H9 (cell line): Measurements from ENCODE around the gene SFI1. TPM values are rescaled to one million over a fixed set of nuclear protein-coding genes. Genes with fewer than 3 reads are reported as not detected.
A peak's percentile ranks its signal among the peaks of the same experiment; 100 is the strongest.

Experiments
- DNase-seq: peaks from one replicate; pipeline ENCODE4 v3.0.0-alpha.2; 2017
- H2AFZ ChIP-seq: one replicate; pipeline ENCODE4 v1.6.1; 2013; ENCODE audit warnings: mild to moderate bottlenecking, low read length, control low read depth, moderate library complexity
- H2AK5ac ChIP-seq: 2 replicates; pipeline ENCODE4 v1.6.1; 2013; ENCODE audit warnings: low read length, control low read depth, mixed read lengths; ENCODE audit not compliant: insufficient read length
- H2BK120ac ChIP-seq: one replicate; pipeline ENCODE4 v1.6.1; 2013; ENCODE audit warnings: low read depth, mild to moderate bottlenecking, low read length, control low read depth, inconsistent platforms; ENCODE audit not compliant: poor library complexity, severe bottlenecking
- H2BK12ac ChIP-seq: 2 replicates; pipeline ENCODE4 v1.6.1; 2013; ENCODE audit warnings: low read length, control low read depth, mixed read lengths, low read depth; ENCODE audit not compliant: insufficient read length
- H2BK15ac ChIP-seq: 2 replicates; pipeline ENCODE4 v1.6.1; 2013; ENCODE audit warnings: low read depth, low read length, control low read depth
- H2BK20ac ChIP-seq: one replicate; pipeline ENCODE4 v1.6.1; 2013; ENCODE audit warnings: low read depth, mild to moderate bottlenecking, low read length, control low read depth, inconsistent platforms; ENCODE audit not compliant: poor library complexity, severe bottlenecking
- H2BK5ac ChIP-seq: 2 replicates; pipeline ENCODE4 v1.6.1; 2013; ENCODE audit warnings: low read length, control low read depth, mixed read lengths; ENCODE audit not compliant: insufficient read length
- H3K14ac ChIP-seq: 2 replicates; pipeline ENCODE4 v1.6.1; 2013; ENCODE audit warnings: low read length, control low read depth; ENCODE audit not compliant: insufficient read depth
- H3K18ac ChIP-seq: 2 replicates; pipeline ENCODE4 v1.6.1; 2013; ENCODE audit warnings: low read depth, mild to moderate bottlenecking, mixed read lengths, low read length, control low read depth; ENCODE audit not compliant: insufficient read length
- H3K23ac ChIP-seq: 2 replicates; pipeline ENCODE4 v1.6.1; 2013; ENCODE audit warnings: low read length, control low read depth, mixed read lengths, low read depth; ENCODE audit not compliant: insufficient read length
- H3K23me2 ChIP-seq: 2 replicates; pipeline ENCODE4 v1.6.1; 2013; ENCODE audit warnings: low read depth, mild to moderate bottlenecking, mixed read lengths, low read length, control low read depth; ENCODE audit not compliant: insufficient read length, poor library complexity, severe bottlenecking
- H3K27ac ChIP-seq: 2 replicates; pipeline ENCODE4 v1.5.1; 2013; ENCODE audit warnings: low read length, control low read depth, mixed read lengths, low read depth; ENCODE audit not compliant: insufficient read length
- H3K27me3 ChIP-seq: 2 replicates; pipeline ENCODE4 v1.6.1; 2013; ENCODE audit warnings: low read length, control low read depth, inconsistent platforms; ENCODE audit not compliant: insufficient read depth
- H3K4ac ChIP-seq: 2 replicates; pipeline ENCODE4 v1.6.1; 2013; ENCODE audit warnings: low read depth, mild to moderate bottlenecking, control low read depth, inconsistent platforms, low read length, moderate library complexity
- H3K4me1 ChIP-seq: 2 replicates; pipeline ENCODE4 v1.6.1; 2013; ENCODE audit warnings: low read length, control low read depth, inconsistent platforms; ENCODE audit not compliant: insufficient read depth
- H3K4me2 ChIP-seq: 2 replicates; pipeline ENCODE4 v1.6.1; 2013; ENCODE audit warnings: low read length, control low read depth, mixed read lengths; ENCODE audit not compliant: insufficient read length, insufficient read depth
- H3K56ac ChIP-seq: 2 replicates; pipeline ENCODE4 v1.6.1; 2013; ENCODE audit warnings: low read depth, mild to moderate bottlenecking, mixed read lengths, low read length, control low read depth; ENCODE audit not compliant: insufficient read length
- H3K79me1 ChIP-seq: 2 replicates; pipeline ENCODE4 v1.6.1; 2013; ENCODE audit warnings: low read depth, mild to moderate bottlenecking, moderate library complexity, low read length, control low read depth, inconsistent platforms; ENCODE audit not compliant: insufficient read depth, poor library complexity, severe bottlenecking
- H3K79me2 ChIP-seq: 2 replicates; pipeline ENCODE4 v1.6.1; 2013; ENCODE audit warnings: low read length, control low read depth, inconsistent platforms; ENCODE audit not compliant: insufficient read depth
- H3K9ac ChIP-seq: 2 replicates; pipeline ENCODE4 v1.6.1; 2013; ENCODE audit warnings: low read length, control low read depth, mixed read lengths; ENCODE audit not compliant: insufficient read length; ENCODE audit errors: extremely low read depth
- H3K9me3 ChIP-seq: one replicate; pipeline ENCODE4 v1.6.1; 2013; ENCODE audit warnings: low read depth, low read length, inconsistent platforms; ENCODE audit not compliant: control insufficient read depth
- H3T11ph ChIP-seq: one replicate; pipeline ENCODE4 v1.6.1; 2013; ENCODE audit warnings: mild to moderate bottlenecking, low read length, control low read depth, inconsistent platforms
- H4K20me1 ChIP-seq: one replicate; pipeline ENCODE4 v1.6.1; 2013; ENCODE audit not compliant: control insufficient read depth, insufficient read length, insufficient read depth
- H4K5ac ChIP-seq: 2 replicates; pipeline ENCODE4 v1.6.1; 2013; ENCODE audit warnings: low read depth, mild to moderate bottlenecking, mixed read lengths, low read length, control low read depth; ENCODE audit not compliant: insufficient read length
- H4K8ac ChIP-seq: replicated peaks from 2 replicates; pipeline ENCODE4 v1.6.1; 2013; ENCODE audit warnings: low read length, control low read depth, mixed read lengths, low read depth; ENCODE audit not compliant: insufficient read length
- H4K91ac ChIP-seq: 2 replicates; pipeline ENCODE4 v1.6.1; 2013; ENCODE audit warnings: low read depth, mild to moderate bottlenecking, moderate library complexity, mixed read lengths, low read length, control low read depth; ENCODE audit not compliant: insufficient read length
- H3K27ac Mint-ChIP-seq, 3 experiments: 2 replicates in 2 of 3; 3 replicates in 1 of 3; pipeline ENCODE4 v1.8.0; 2020 to 2021; ENCODE audit warnings: mixed read lengths in 3 of 3, mild to moderate bottlenecking in 1 of 3, moderate library complexity in 1 of 3
- H3K27me3 Mint-ChIP-seq: 2 replicates; pipeline ENCODE4 v1.8.0; 2021; ENCODE audit warnings: low read depth, mild to moderate bottlenecking, moderate library complexity, mixed read lengths
- H3K36me3 Mint-ChIP-seq, 3 experiments: 2 replicates in 2 of 3; 3 replicates in 1 of 3; pipeline ENCODE4 v1.8.0; 2020 to 2021; ENCODE audit warnings: low read depth in 3 of 3, mixed read lengths in 3 of 3; ENCODE audit not compliant: insufficient read depth in 1 of 3
- H3K4me1 Mint-ChIP-seq, 2 experiments: 2 replicates each; pipeline ENCODE4 v1.8.0; 2020; ENCODE audit warnings: mixed read lengths in 2 of 2
- H3K4me3 Mint-ChIP-seq, 2 experiments: 2 replicates in 1 of 2; 3 replicates in 1 of 2; pipeline ENCODE4 v1.8.0; 2020 to 2021; ENCODE audit warnings: mild to moderate bottlenecking in 2 of 2, mixed read lengths in 2 of 2, moderate library complexity in 1 of 2
- H3K9me3 Mint-ChIP-seq, 2 experiments: 2 replicates in 1 of 2; 3 replicates in 1 of 2; pipeline ENCODE4 v1.8.0; 2020; ENCODE audit warnings: mild to moderate bottlenecking in 2 of 2, mixed read lengths in 2 of 2, moderate library complexity in 1 of 2
- WGBS: extraction: QIAGEN DNeasy Blood & Tissue Kit; methylation state at CpG from one replicate; pipeline ENCODE4 v1.1.7; 2013; ENCODE audit warnings: missing lambda C conversion rate, low lambda C conversion rate, mixed read lengths; ENCODE audit not compliant: insufficient read length; ENCODE audit errors: extremely low coverage; 5-methylcytosine and 5-hydroxymethylcytosine counted together
- total RNA-seq: library from RNA; stranded (reverse); gene quantifications from 2 replicates; pipeline ENCODE4 v1.2.1, GENCODE V29; 2021
- TF ChIP-seq, protein P1 (sequence below): fragments of 200-600 bp; sonication (generic); conservative IDR thresholded peaks from 3 replicates; pipeline ENCODE4 v1.8.0; 2021; ENCODE audit warnings: antibody characterized with exemption, mild to moderate bottlenecking

SFI1 gene
- total RNA-seq, 1 experiment from 2014 or later = 26.4 TPM

DNA sequence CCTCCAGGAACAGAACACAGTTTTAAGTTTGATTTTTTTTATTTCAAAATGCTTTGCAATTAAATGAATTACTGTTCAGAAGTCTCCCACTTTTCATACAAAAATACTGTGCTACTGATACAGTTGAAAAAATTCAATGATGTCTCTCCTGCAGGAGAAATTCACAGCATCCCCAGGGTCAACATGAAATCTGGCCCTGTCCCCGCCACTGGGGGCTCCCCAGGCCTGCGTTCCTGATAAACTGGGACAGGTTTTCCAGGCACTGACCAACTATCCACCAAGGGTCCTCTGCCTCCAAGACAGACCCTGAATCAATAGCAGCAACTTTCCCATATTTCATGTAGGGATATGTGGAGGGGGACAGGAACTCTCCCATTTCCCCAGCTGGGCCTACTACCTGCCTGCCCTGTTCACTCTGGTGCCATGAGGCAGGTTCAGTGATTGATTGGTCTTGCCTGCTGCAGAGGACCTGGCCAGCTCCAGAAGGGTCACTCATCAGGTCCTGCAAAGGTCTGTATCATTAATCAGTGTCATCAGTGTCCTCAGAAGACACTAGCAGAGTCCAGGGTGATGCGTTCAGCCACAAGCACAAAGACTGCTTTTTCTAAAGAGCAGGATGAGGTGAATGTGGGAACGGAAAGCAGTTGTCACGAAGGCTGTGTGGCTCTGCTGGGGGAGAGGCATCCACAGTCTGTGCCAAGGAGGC is 122.3 kb downstream of the SFI1 start:
- Mint-ChIP-seq H3K36me3 (peaks cover 4 to 35% (median 34%) of the 10 kb centered on the region in 3 experiments; a peak in 6 of 7 replicates), H3K4me3 (no peak overlapping the region), H3K4me1 (peaks cover 0 to 3% of the 10 kb centered on the region in 2 experiments; a peak in 2 of 4 replicates), H3K9me3 (no peaks in the 10 kb centered on the region; a peak in 1 of 5 replicates), H3K27ac (peak overlapping the region in 2 of 3 experiments; percentile 39 to 84; a peak in 2 of 7 replicates), H3K27me3 (peaks cover 1% of the 10 kb centered on the region; the same call in 1 of the 2 replicates)
- TF ChIP-seq, protein P1, sequence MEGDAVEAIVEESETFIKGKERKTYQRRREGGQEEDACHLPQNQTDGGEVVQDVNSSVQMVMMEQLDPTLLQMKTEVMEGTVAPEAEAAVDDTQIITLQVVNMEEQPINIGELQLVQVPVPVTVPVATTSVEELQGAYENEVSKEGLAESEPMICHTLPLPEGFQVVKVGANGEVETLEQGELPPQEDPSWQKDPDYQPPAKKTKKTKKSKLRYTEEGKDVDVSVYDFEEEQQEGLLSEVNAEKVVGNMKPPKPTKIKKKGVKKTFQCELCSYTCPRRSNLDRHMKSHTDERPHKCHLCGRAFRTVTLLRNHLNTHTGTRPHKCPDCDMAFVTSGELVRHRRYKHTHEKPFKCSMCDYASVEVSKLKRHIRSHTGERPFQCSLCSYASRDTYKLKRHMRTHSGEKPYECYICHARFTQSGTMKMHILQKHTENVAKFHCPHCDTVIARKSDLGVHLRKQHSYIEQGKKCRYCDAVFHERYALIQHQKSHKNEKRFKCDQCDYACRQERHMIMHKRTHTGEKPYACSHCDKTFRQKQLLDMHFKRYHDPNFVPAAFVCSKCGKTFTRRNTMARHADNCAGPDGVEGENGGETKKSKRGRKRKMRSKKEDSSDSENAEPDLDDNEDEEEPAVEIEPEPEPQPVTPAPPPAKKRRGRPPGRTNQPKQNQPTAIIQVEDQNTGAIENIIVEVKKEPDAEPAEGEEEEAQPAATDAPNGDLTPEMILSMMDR = peak; percentile 36; the same call in 1 of the 3 replicates
- H2BK20ac ChIP-seq = no peak overlapping the region
- no peak overlapping the region for H2BK120ac ChIP-seq
- H3K56ac ChIP-seq = no peak overlapping the region
- H3K4me1 ChIP-seq = no peaks in the 10 kb centered on the region
- H2AFZ ChIP-seq = no peak overlapping the region
- no peak overlapping the region for H3T11ph ChIP-seq
- H3K14ac ChIP-seq = no peak overlapping the region
- H3K23ac ChIP-seq = no peak overlapping the region
- no peak for DNase-seq
- H3K23me2 ChIP-seq = no peaks in the 10 kb centered on the region
- H3K9ac ChIP-seq = no peak overlapping the region
- H2AK5ac ChIP-seq = no peak overlapping the region
- H3K9me3 ChIP-seq = no peaks in the 10 kb centered on the region
- H4K20me1 ChIP-seq = no peaks in the 10 kb centered on the region
- H4K8ac ChIP-seq = no peak overlapping the region
- H3K4me2 ChIP-seq = no peak overlapping the region
- H4K91ac ChIP-seq = no peak overlapping the region
- no peaks in the 10 kb centered on the region for H3K79me2 ChIP-seq
- no peak overlapping the region for H3K18ac ChIP-seq
- no peak overlapping the region for H2BK15ac ChIP-seq
- no peak overlapping the region for H4K5ac ChIP-seq
- H2BK5ac ChIP-seq = no peak overlapping the region
- H3K4ac ChIP-seq = no peak overlapping the region
- WGBS = no CpG with 5 or more reads among the region's 5 CpGs
- no peaks in the 10 kb centered on the region for H3K79me1 ChIP-seq
- no peak overlapping the region for H3K27ac ChIP-seq
- no peaks in the 10 kb centered on the region for H3K27me3 ChIP-seq
- H2BK12ac ChIP-seq = no peak overlapping the region
